ENCODE measurements around the gene ZFP92. TPM values are rescaled to one million over a fixed set of nuclear protein-coding genes. Genes with fewer than 3 reads are reported as not detected.

Gene ZFP92
- polyA plus RNA-seq, 1 donor (not counting 4 experiments of a cell fraction or from before 2014, with no cell fraction given): 0.64 TPM

- H3K36me3 ChIP-seq (ENCODE audit: control insufficient read depth in 2 of 2, extremely low read depth in 1 of 2, insufficient read depth in 2 of 2, low read length in 2 of 2): no peaks in the 10 kb centered on the region
- H3K27me3 ChIP-seq (ENCODE audit: control insufficient read depth, extremely low read depth, insufficient read depth, low read length): no peaks in the 10 kb centered on the region
- DNase-seq (ENCODE audit: low read depth, low spot score): no peak
- H2AFZ ChIP-seq (ENCODE audit: control insufficient read depth, low read length): no peak overlapping the region
- no peak for FAIRE-seq
- H3K9ac ChIP-seq (ENCODE audit: control insufficient read depth, extremely low read depth, insufficient read depth, low read length): no peak overlapping the region
- H3K4me1 ChIP-seq (ENCODE audit: control insufficient read depth, extremely low read depth, insufficient read depth, low read length): no peaks in the 10 kb centered on the region
- H3K27ac ChIP-seq (ENCODE audit: control insufficient read depth, insufficient read depth, low read length): no peak overlapping the region
- no peaks in the 10 kb centered on the region for H4K20me1 ChIP-seq (ENCODE audit: control insufficient read depth, extremely low read depth, insufficient read depth, low read length)
- no peak for TF ChIP-seq CTCF (optimal IDR thresholded peaks at IDR 0.05 in 1 of 3, IDR thresholded peaks at IDR 0.05 in 1 of 3, conservative IDR thresholded peaks at IDR 0.05 in 1 of 3; ENCODE audit: extremely low read depth in 1 of 3, insufficient read depth in 2 of 3, low read length in 3 of 3)
- no peak for TF ChIP-seq EZH2 (IDR thresholded peaks at IDR 0.05; ENCODE audit: low read length)
- H3K9me3 ChIP-seq (ENCODE audit: control insufficient read depth, low read depth, low read length): peaks cover 4% of the 10 kb centered on the region
- no peaks in the 10 kb centered on the region for H3K79me2 ChIP-seq (ENCODE audit: control insufficient read depth, insufficient read depth, low read length)
- no peak overlapping the region for H3K4me3 ChIP-seq (ENCODE audit: control insufficient read depth in 2 of 3, extremely low read depth in 1 of 3, insufficient read depth in 2 of 3, low read depth in 1 of 3, low read length in 3 of 3)
- H3K4me2 ChIP-seq (ENCODE audit: control insufficient read depth, extremely low read depth, insufficient read depth, low read depth, low read length): no peak overlapping the region
- dilution Hi-C loops (cut with MboI; ENCODE audit: extremely low pct_ligation_motif_present, low sequenced_read_pairs): no loop called here
- H3K9me1 ChIP-seq (ENCODE audit: control insufficient read depth, extremely low read depth, insufficient read depth, low read length): no peaks in the 10 kb centered on the region
Observed at GRCh38 chrX:153377727-153378126, 33.5 kb upstream of the ZFP92 start.

- Histone ChIP-seq H3K27me3 (ENCODE audit: control insufficient read depth, extremely low read depth, insufficient read depth, low read length) (no peaks in the 10 kb centered on the region), H3K4me3 (ENCODE audit: control insufficient read depth in 2 of 3, extremely low read depth in 1 of 3, insufficient read depth in 2 of 3, low read depth in 1 of 3, low read length in 3 of 3) (no peak overlapping the region), H3K4me2 (ENCODE audit: control insufficient read depth, extremely low read depth, insufficient read depth, low read depth, low read length) (no peak overlapping the region), H3K9me1 (ENCODE audit: control insufficient read depth, extremely low read depth, insufficient read depth, low read length) (no peaks in the 10 kb centered on the region), H3K9me3 (ENCODE audit: control insufficient read depth, low read depth, low read length) (peaks cover 10% of the 10 kb centered on the region), H4K20me1 (ENCODE audit: control insufficient read depth, extremely low read depth, insufficient read depth, low read length) (no peaks in the 10 kb centered on the region), H3K4me1 (ENCODE audit: control insufficient read depth, extremely low read depth, insufficient read depth, low read length) (no peaks in the 10 kb centered on the region), H3K36me3 (ENCODE audit: control insufficient read depth in 2 of 2, extremely low read depth in 1 of 2, insufficient read depth in 2 of 2, low read length in 2 of 2) (no peaks in the 10 kb centered on the region), H2AFZ (ENCODE audit: control insufficient read depth, low read length) (no peak overlapping the region), H3K79me2 (ENCODE audit: control insufficient read depth, insufficient read depth, low read length) (no peaks in the 10 kb centered on the region), H3K9ac (ENCODE audit: control insufficient read depth, extremely low read depth, insufficient read depth, low read length) (no peak overlapping the region), H3K27ac (ENCODE audit: control insufficient read depth, insufficient read depth, low read length) (no peak overlapping the region)
- DNase-seq (ENCODE audit: low read depth, low spot score) (no peak), FAIRE-seq (no peak)
- dilution Hi-C loops (cut with MboI; ENCODE audit: extremely low pct_ligation_motif_present, low sequenced_read_pairs): no loop called here
- TF ChIP-seq CTCF (optimal IDR thresholded peaks at IDR 0.05 in 1 of 3, IDR thresholded peaks at IDR 0.05 in 1 of 3, conservative IDR thresholded peaks at IDR 0.05 in 1 of 3; ENCODE audit: extremely low read depth in 1 of 3, insufficient read depth in 2 of 3, low read length in 3 of 3): no peak
- TF ChIP-seq EZH2 (IDR thresholded peaks at IDR 0.05; ENCODE audit: low read length): no peak
Observed at GRCh38 chrX:153378607-153379006, 32.7 kb upstream of the ZFP92 start.

Measured in keratinocyte (primary cell).